D341Med (cell line): ENCODE results near the gene KBTBD4.
A peak's percentile ranks its signal among the peaks of the same experiment; 100 is the strongest.
"Not testable (repeated sequence)": the region's sequence is repeated elsewhere in the genome, so short reads cannot be mapped to it uniquely, and the experiment has no call there.

ENCODE experiments used
- DNase-seq: peaks from one replicate; pipeline ENCODE4 v3.0.0; 2012; ENCODE audit warnings: low spot score

Gene KBTBD4

GRCh38 chr11:47589977-47590861, 11.4 kb upstream of the KBTBD4 start:
- DNase-seq = no peak

GRCh38 chr11:47589584-47589976, 10.8 kb upstream of the KBTBD4 start:
- DNase-seq = no peak

- no peak for DNase-seq
Observed at GRCh38 chr11:47589118-47589517, 10.3 kb upstream of the KBTBD4 start.

GRCh38 chr11:47587723-47588326, 9.1 kb upstream of the KBTBD4 start:
- no peak for DNase-seq

- no peak for DNase-seq
Observed at GRCh38 chr11:47587039-47587716, 8.4 kb upstream of the KBTBD4 start.

- DNase-seq = no peak
Observed at GRCh38 chr11:47586098-47586855, 7.5 kb upstream of the KBTBD4 start, which contains the start of gene FAM180B. TSS of gene FAM180B (plus strand) at chr11:47586678. CDS start at chr11:47586769, 91 bp downstream.

GRCh38 chr11:47583844-47584243, 5.1 kb upstream of the KBTBD4 start:
- DNase-seq = no peak

GRCh38 chr11:47577460-47578041, 1.2 kb downstream of the KBTBD4 start:
- no peak for DNase-seq

GRCh38 chr11:47573321-47573720, 5.4 kb downstream of the KBTBD4 start:
- DNase-seq = no peak

- DNase-seq = peak; percentile 62
Observed at GRCh38 chr11:47572715-47573255, 6.0 kb downstream of the KBTBD4 start.

GRCh38 chr11:47571895-47572294, 6.9 kb downstream of the KBTBD4 start:
- DNase-seq = no peak

- DNase-seq = no peak
Observed at GRCh38 chr11:47571357-47571729, 7.4 kb downstream of the KBTBD4 start.

- no peak for DNase-seq
Observed at GRCh38 chr11:47570651-47571356, 8.0 kb downstream of the KBTBD4 start.

GRCh38 chr11:47569646-47570045, 9.1 kb downstream of the KBTBD4 start:
- no peak for DNase-seq

- no peak for DNase-seq
Observed at GRCh38 chr11:47566149-47566698, 12.5 kb downstream of the KBTBD4 start.

GRCh38 chr11:47565340-47566148, 13.2 kb downstream of the KBTBD4 start, which contains the start of gene PTPMT1:
TSS of gene PTPMT1 (plus strand) at chr11:47565599. CDS start at chr11:47565623, 24 bp downstream.
- peak; percentile 90 for DNase-seq

GRCh38 chr11:47564933-47565339, 13.8 kb downstream of the KBTBD4 start:
- DNase-seq = no peak

GRCh38 chr11:47564366-47564765, 14.4 kb downstream of the KBTBD4 start:
- DNase-seq = not testable (repeated sequence)

- not testable (repeated sequence) for DNase-seq
Observed at GRCh38 chr11:47562393-47562792, 16.4 kb downstream of the KBTBD4 start.
